ENCODE measurements around the gene CD200R1L. TPM values are rescaled to one million over a fixed set of nuclear protein-coding genes. Genes with fewer than 3 reads are reported as not detected.

The CD200R1L gene, protein sequence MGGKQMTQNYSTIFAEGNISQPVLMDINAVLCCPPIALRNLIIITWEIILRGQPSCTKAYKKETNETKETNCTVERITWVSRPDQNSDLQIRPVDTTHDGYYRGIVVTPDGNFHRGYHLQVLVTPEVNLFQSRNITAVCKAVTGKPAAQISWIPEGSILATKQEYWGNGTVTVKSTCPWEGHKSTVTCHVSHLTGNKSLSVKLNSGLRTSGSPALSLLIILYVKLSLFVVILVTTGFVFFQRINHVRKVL
- total RNA-seq = not detected
- polyA plus RNA-seq = not detected
- long read RNA-seq, donor 1 = 0 reads
- long read RNA-seq, donor 2 = 0 reads
- long read RNA-seq, donor 3 = 0 reads

DNA sequence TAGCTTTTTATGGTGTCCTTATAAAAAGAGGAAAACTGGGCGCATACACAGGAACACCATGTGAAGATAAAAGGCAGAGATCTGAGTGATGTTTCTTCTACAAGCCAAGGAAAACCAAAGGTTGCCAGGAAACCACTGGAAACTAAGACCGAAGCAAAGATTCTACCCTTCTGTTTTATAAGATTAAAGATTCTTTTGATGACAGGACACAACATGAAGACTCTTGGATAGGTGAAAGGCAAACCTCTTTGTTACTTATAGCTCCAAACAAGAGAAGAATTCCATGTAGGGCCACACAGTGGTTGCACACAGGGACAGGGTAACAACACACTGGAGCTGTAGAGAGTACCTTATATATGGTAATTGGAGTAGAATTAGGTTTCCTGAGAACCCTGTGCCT lies at the start of gene CD200R1L:
Gene CD200R1L (minus strand): TSS at position 101 of the 400 bp plus-strand sequence. CDS start 17,497 bp downstream, outside the sequence.
- Histone ChIP-seq H3K9me3 (peaks cover 0 to 27% (median 4%) of the 10 kb centered on the region in 12 donors), H3K27ac (no peak within 1 kb of the TSS), H3K4me1 (peaks cover 0 to 7% (median 0%) of the 10 kb centered on the region in 12 donors), H3K36me3 (no peaks in the 10 kb centered on the region), H3K4me3 (no peak within 1 kb of the TSS), H3K27me3 (no peaks in the 10 kb centered on the region)
- intact Hi-C loops (cut with DNase I) = no loop called here
- ATAC-seq (no peak), DNase-seq (no peak)
- TF ChIP-seq POLR2A (IDR thresholded peaks at IDR 0.05) = no peak
- TF ChIP-seq, protein P1, sequence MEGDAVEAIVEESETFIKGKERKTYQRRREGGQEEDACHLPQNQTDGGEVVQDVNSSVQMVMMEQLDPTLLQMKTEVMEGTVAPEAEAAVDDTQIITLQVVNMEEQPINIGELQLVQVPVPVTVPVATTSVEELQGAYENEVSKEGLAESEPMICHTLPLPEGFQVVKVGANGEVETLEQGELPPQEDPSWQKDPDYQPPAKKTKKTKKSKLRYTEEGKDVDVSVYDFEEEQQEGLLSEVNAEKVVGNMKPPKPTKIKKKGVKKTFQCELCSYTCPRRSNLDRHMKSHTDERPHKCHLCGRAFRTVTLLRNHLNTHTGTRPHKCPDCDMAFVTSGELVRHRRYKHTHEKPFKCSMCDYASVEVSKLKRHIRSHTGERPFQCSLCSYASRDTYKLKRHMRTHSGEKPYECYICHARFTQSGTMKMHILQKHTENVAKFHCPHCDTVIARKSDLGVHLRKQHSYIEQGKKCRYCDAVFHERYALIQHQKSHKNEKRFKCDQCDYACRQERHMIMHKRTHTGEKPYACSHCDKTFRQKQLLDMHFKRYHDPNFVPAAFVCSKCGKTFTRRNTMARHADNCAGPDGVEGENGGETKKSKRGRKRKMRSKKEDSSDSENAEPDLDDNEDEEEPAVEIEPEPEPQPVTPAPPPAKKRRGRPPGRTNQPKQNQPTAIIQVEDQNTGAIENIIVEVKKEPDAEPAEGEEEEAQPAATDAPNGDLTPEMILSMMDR (IDR thresholded peaks at IDR 0.05) = no peak
- WGBS, 4 donors = 84 to 89% (median 84%) methylated on average over 2 of the region's 2 CpGs

DNA sequence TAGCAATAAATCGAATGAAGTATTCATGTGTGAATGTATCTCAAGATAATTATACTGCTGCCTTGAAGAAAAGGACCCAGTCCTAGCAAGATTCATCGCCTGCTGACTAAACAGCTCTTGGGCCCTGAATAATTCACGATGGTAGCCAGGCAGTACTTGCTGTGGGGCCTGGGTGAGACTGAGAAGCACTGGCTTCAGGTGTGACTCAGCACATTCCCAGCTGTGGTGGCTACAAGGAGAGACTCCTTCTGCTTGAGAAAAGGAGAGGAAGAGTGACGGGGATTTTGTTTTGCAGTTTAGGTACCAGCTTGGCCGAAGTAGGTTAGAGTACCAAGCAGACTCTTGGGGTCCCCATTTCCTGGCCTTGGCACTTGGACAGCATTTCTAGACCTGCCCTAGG lies 47.6 kb upstream of the CD200R1L start:
- Histone ChIP-seq H3K27me3 (peaks cover 0 to 3% (median 0%) of the 10 kb centered on the region in 9 donors), H3K9me3 (peaks cover 0 to 4% (median 0%) of the 10 kb centered on the region in 12 donors), H3K36me3 (no peaks in the 10 kb centered on the region), H3K4me1 (no peaks in the 10 kb centered on the region), H3K4me3 (no peak overlapping the region), H3K27ac (no peak overlapping the region)
- no peak for ATAC-seq
- intact Hi-C loops (cut with DNase I) = no loop called here
- no peak for DNase-seq
- TF ChIP-seq POLR2A (IDR thresholded peaks at IDR 0.05) = no peak
- TF ChIP-seq, protein P1 (IDR thresholded peaks at IDR 0.05) = no peak
- whole genome bisulfite sequencing, 4 donors = 64 to 82% (median 74%) methylated on average over 5 of the region's 5 CpGs

DNA sequence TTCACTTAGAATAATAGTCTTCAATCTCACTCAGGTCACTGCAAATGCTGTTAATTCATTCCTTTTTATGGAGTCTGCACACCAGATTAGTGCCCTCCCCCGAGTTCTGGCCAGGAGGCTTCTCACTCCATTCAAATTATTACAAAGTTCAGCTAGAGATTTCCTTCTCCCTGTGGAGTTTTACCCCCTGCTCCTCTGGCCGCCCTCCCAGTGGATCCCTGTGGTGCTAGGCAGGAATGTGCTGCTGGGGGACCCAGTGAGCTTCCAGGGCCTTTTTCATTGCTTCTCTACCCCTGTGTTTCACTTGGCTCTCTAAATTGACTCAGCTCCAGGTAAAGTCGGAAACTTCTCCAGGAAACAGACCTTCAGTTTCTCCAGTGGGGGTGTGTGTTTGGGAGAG lies 42.7 kb upstream of the CD200R1L start:
- Histone ChIP-seq H3K4me1 (no peaks in the 10 kb centered on the region), H3K36me3 (no peaks in the 10 kb centered on the region), H3K27ac (no peak overlapping the region), H3K9me3 (peaks cover 0 to 4% (median 0%) of the 10 kb centered on the region in 12 donors), H3K4me3 (no peak overlapping the region), H3K27me3 (peaks cover 0 to 3% (median 0%) of the 10 kb centered on the region in 9 donors)
- DNase-seq = no peak
- intact Hi-C loops (cut with DNase I) = no loop called here
- TF ChIP-seq, protein P1 (IDR thresholded peaks at IDR 0.05) = no peak
- TF ChIP-seq POLR2A (IDR thresholded peaks at IDR 0.05) = no peak
- ATAC-seq = no peak
- 51 to 67% (median 54%) methylated on average over 3 of the region's 3 CpGs for WGBS, 4 donors

DNA sequence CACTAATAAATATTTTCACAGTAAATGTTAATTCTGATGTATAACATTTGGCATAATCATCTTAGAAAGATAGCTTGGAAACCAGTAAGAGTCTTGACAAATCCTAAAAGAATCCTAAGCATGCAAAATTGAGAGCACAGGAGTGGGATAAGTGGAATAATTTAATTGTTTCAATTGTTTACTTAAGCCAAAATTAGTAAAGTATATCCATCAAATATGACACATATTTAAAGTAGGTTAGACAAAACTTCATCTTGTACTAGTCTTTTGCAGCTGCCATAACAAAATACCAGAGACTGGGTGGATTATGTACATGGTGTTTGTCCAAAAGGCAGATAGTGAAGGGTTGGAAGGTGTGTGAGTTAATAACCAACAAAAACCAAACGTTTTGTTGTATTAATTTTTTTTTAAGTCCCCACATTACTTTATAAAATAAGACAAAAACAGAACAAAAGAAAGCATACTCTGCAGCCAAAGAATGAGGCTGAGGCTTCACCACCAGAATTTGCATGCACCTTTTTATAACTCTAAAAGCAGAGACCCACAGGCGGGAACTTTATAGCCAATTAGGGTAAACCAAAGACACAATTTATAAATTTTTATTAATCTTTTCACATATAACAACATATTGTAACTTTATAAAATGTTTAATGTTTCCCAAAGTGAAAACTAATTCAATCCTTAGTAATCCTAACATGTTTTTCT lies 41.9 kb upstream of the CD200R1L start:
- intact Hi-C loops (cut with DNase I) = no loop called here
- H3K9me3 ChIP-seq = peaks cover 0 to 4% (median 0%) of the 10 kb centered on the region in 12 donors
- ATAC-seq = no peak

More for the DNA sequence above, 41.9 kb upstream of the CD200R1L start:
- no peak for DNase-seq
- Histone ChIP-seq H3K36me3 (no peaks in the 10 kb centered on the region), H3K4me1 (no peaks in the 10 kb centered on the region), H3K4me3 (no peak overlapping the region), H3K27ac (no peak overlapping the region), H3K27me3 (peaks cover 0 to 3% (median 0%) of the 10 kb centered on the region in 9 donors)
- TF ChIP-seq, protein P1 (IDR thresholded peaks at IDR 0.05) = no peak
- TF ChIP-seq POLR2A (IDR thresholded peaks at IDR 0.05) = no peak
- WGBS, 4 donors = 51 to 61% (median 58%) methylated on average over 2 of the region's 2 CpGs

All from heart left ventricle (tissue), 16 donors.